ENCODE results near the gene TIGD1. TPM values are rescaled to one million over a fixed set of nuclear protein-coding genes. Genes with fewer than 3 reads are reported as not detected.

Gene TIGD1
- total RNA-seq, result 7.3 TPM

GRCh38 chr2:232550354-232551249, at the start of gene TIGD1, which contains the start of gene EIF4E2:
Gene TIGD1 (minus strand): TSS chr2:232550557. CDS start chr2:232549882, 675 bp downstream.
Gene EIF4E2 (plus strand): TSS chr2:232550689. CDS start chr2:232550725, 36 bp downstream.

GRCh38 chr2:232539298-232540231, 10.8 kb downstream of the TIGD1 start, which contains the start of gene CHRNG:
Gene CHRNG (plus strand): TSS chr2:232539692. CDS start chr2:232539748, 56 bp downstream.

GRCh38 chr2:232525791-232526371, 24.5 kb downstream of the TIGD1 start, which contains the start of gene CHRND:
Gene CHRND (plus strand): TSS chr2:232526160. CDS start chr2:232526216, 56 bp downstream.

GRCh38 chr2:232519581-232520438, 30.5 kb downstream of the TIGD1 start, which contains the start of gene PRSS56:
Gene PRSS56 (plus strand): TSS chr2:232520388. CDS start chr2:232520599, 211 bp downstream.

Other genes starting within 250 kb of the TIGD1 start
- gene ALPP, start 171.8 kb downstream of the TIGD1 start, total RNA-seq, result not detected
- not detected for gene ALPG, start 143.7 kb downstream of the TIGD1 start, total RNA-seq
- gene ALPI, start 94.4 kb downstream of the TIGD1 start, total RNA-seq, result not detected
- gene ECEL1, start 62.7 kb downstream of the TIGD1 start, total RNA-seq, result 8.1 TPM
- 0.18 TPM for gene PRSS56, start 30.2 kb downstream of the TIGD1 start, total RNA-seq
- gene CHRND, start 24.4 kb downstream of the TIGD1 start, total RNA-seq, result 5.5 TPM
- gene CHRNG, start 10.9 kb downstream of the TIGD1 start, total RNA-seq, result 9.5 TPM
- 56.5 TPM for gene EIF4E2, start 132 bp upstream of the TIGD1 start, total RNA-seq
- 30.4 TPM for gene EFHD1, start 83.0 kb upstream of the TIGD1 start, total RNA-seq
- 101 TPM for gene GIGYF2, start 146.8 kb upstream of the TIGD1 start, total RNA-seq
- 1.8 TPM for gene KCNJ13, start 226.0 kb upstream of the TIGD1 start, total RNA-seq

Data from metanephros (tissue), 1 donor.